ENCODE measurements around the gene NFIA.
A peak's percentile ranks its signal among the peaks of the same experiment; 100 is the strongest.

NFIA gene

GRCh38 chr1:61091455-61091854 lies 9.1 kb downstream of the NFIA start:
- Histone ChIP-seq H3K27me3 (ENCODE audit: insufficient read depth, poor library complexity, severe bottlenecking) (no peaks in the 10 kb centered on the region), H3K36me3 (ENCODE audit: low read depth) (peaks cover 36% of the 10 kb centered on the region), H3K4me3 (ENCODE audit: severe bottlenecking) (no peak overlapping the region), H3K27ac (ENCODE audit: poor library complexity, severe bottlenecking) (no peak overlapping the region), H3K4me1 (ENCODE audit: insufficient read depth, poor library complexity, severe bottlenecking) (peaks cover 73% of the 10 kb centered on the region), H3K9me3 (ENCODE audit: severe bottlenecking) (no peaks in the 10 kb centered on the region)
- no peak for TF ChIP-seq CTCF (IDR thresholded peaks at IDR 0.05; ENCODE audit: poor library complexity, severe bottlenecking)
- ATAC-seq (ENCODE audit: low read depth): no peak
- DNase-seq (ENCODE audit: low spot score): no peak

- TF ChIP-seq CTCF (IDR thresholded peaks at IDR 0.05; ENCODE audit: poor library complexity, severe bottlenecking): no peak
- Histone ChIP-seq H3K27me3 (ENCODE audit: insufficient read depth, poor library complexity, severe bottlenecking) (no peaks in the 10 kb centered on the region), H3K27ac (ENCODE audit: poor library complexity, severe bottlenecking) (no peak overlapping the region), H3K4me3 (ENCODE audit: severe bottlenecking) (no peak overlapping the region), H3K9me3 (ENCODE audit: severe bottlenecking) (no peaks in the 10 kb centered on the region), H3K4me1 (ENCODE audit: insufficient read depth, poor library complexity, severe bottlenecking) (peaks cover 70% of the 10 kb centered on the region), H3K36me3 (ENCODE audit: low read depth) (peaks cover 36% of the 10 kb centered on the region)
- DNase-seq (ENCODE audit: low spot score) (no peak), ATAC-seq (ENCODE audit: low read depth) (0 out of 3 replicates have a peak, but pooled peaks have one; percentile 15)
Measured at GRCh38 chr1:61092642-61093041, 10.3 kb downstream of the NFIA start.

GRCh38 chr1:61093525-61094137 lies 11.3 kb downstream of the NFIA start:
- no peak overlapping the region for H3K27ac ChIP-seq (ENCODE audit: poor library complexity, severe bottlenecking)
- H3K4me3 ChIP-seq (ENCODE audit: severe bottlenecking): no peak overlapping the region
- H3K9me3 ChIP-seq (ENCODE audit: severe bottlenecking): no peaks in the 10 kb centered on the region
- DNase-seq (ENCODE audit: low spot score) (no peak), ATAC-seq (ENCODE audit: low read depth) (peak; percentile 14; the same call in 1 of the 3 replicates)
- TF ChIP-seq CTCF (IDR thresholded peaks at IDR 0.05; ENCODE audit: poor library complexity, severe bottlenecking): no peak
- H3K27me3 ChIP-seq (ENCODE audit: insufficient read depth, poor library complexity, severe bottlenecking): no peaks in the 10 kb centered on the region
- peaks cover 68% of the 10 kb centered on the region for H3K4me1 ChIP-seq (ENCODE audit: insufficient read depth, poor library complexity, severe bottlenecking)
- peaks cover 32% of the 10 kb centered on the region for H3K36me3 ChIP-seq (ENCODE audit: low read depth)

GRCh38 chr1:61094677-61095469 lies 12.5 kb downstream of the NFIA start:
- TF ChIP-seq CTCF (IDR thresholded peaks at IDR 0.05; ENCODE audit: poor library complexity, severe bottlenecking): no peak
- H3K9me3 ChIP-seq (ENCODE audit: severe bottlenecking): no peaks in the 10 kb centered on the region
- ATAC-seq (ENCODE audit: low read depth) (peak; percentile 48; the same call in 1 of the 3 replicates), DNase-seq (ENCODE audit: low spot score) (no peak)
- peaks cover 58% of the 10 kb centered on the region for H3K4me1 ChIP-seq (ENCODE audit: insufficient read depth, poor library complexity, severe bottlenecking)
- no peak overlapping the region for H3K27ac ChIP-seq (ENCODE audit: poor library complexity, severe bottlenecking)
- H3K4me3 ChIP-seq (ENCODE audit: severe bottlenecking): no peak overlapping the region
- H3K36me3 ChIP-seq (ENCODE audit: low read depth): peaks cover 24% of the 10 kb centered on the region
- H3K27me3 ChIP-seq (ENCODE audit: insufficient read depth, poor library complexity, severe bottlenecking): no peaks in the 10 kb centered on the region

- Histone ChIP-seq H3K36me3 (ENCODE audit: low read depth) (peaks cover 21% of the 10 kb centered on the region), H3K9me3 (ENCODE audit: severe bottlenecking) (no peaks in the 10 kb centered on the region), H3K4me3 (ENCODE audit: severe bottlenecking) (no peak overlapping the region), H3K27ac (ENCODE audit: poor library complexity, severe bottlenecking) (no peak overlapping the region), H3K4me1 (ENCODE audit: insufficient read depth, poor library complexity, severe bottlenecking) (peaks cover 52% of the 10 kb centered on the region), H3K27me3 (ENCODE audit: insufficient read depth, poor library complexity, severe bottlenecking) (no peaks in the 10 kb centered on the region)
- ATAC-seq (ENCODE audit: low read depth) (no peak), DNase-seq (ENCODE audit: low spot score) (no peak)
- no peak for TF ChIP-seq CTCF (IDR thresholded peaks at IDR 0.05; ENCODE audit: poor library complexity, severe bottlenecking)
Measured at GRCh38 chr1:61095470-61095812, 13.1 kb downstream of the NFIA start.

All from RWPE2 (cell line).